NOMO-1 (cell line): ENCODE measurements around the gene BACE2.

ENCODE experiments used
- DNase-seq, 2 experiments: peaks; one replicate each; lab custom pipeline; 2025; ENCODE audit not compliant: unreplicated experiment in 2 of 2; lab: John Stamatoyannopoulos, UW

BACE2 gene

DNA sequence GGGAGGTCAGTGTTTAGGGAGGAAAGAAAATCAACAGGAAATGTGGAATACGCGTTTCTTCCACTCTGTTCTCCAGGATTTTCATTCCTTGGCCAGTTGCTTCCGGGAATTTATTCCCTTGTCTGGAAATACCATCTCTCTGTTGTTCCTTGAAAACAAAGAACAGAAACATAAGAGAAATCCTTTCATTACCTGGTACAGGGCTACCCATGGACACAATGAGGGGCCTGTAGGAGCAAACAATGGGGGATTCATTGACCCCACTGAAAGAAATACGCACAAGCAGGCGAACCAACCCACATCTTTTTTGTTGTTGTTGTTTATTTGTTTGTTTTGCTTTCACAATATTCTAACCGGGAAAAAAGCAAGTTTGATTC is 20.0 kb upstream of the BACE2 start:
- no peak for DNase-seq

DNA sequence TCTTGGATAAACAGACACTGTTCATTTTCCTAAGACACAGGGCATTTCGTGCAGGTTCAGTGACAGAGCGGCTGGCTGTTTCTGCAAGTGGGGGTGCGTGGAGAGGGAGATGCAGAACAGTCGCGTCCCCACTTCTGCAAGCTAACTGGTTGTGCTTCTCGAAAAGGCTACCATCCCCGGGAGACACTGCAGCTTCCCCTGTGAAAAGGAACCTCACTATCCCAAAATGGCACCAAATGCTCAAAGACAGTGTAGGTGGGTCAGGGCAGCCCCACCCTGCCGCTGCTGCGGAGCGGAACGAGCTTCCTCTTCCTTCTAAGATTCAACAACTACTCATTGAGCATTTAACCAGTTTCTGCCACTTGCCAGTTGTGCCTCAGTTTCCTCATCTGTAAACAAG is 19.2 kb upstream of the BACE2 start:
- DNase-seq, result no peak

DNA sequence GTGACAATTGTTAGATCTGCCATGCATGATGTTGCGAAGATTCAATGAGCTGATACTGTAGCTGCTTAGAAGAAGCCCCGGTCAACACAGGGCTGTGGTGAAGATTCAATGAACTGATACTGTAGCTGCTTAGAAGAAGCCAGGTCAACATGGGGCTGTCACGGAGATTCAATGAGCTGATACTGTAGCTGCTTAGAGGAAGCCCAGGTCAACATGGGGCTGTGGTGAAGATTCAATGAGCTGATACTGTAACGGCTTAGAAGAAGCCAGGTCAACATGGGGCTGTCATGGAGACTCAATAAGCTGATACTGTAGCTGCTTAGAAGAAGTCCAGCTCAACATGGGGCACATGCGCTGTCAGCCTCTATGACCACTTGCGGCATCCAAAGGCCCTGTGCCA is 18.8 kb upstream of the BACE2 start:
- no peak for DNase-seq

DNA sequence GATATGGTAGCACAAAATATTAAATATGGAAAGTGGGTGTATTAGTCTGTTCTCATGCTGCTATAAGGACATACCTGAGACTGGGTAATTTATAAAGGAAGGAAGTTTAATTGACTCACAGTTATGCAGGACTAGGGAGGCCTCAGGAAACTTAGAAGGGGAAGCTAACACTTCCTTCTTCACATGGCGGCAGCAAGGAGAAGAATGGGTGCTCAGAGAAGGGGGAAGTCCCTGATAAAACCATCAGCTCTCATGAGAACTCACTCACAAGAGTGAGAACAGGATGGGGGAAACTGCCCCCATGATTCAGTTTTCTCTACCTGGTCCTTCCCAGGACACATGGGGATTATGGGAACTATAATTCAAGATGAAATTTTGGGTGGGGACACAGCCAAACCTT is 15.8 kb upstream of the BACE2 start:
- no peak for DNase-seq

DNA sequence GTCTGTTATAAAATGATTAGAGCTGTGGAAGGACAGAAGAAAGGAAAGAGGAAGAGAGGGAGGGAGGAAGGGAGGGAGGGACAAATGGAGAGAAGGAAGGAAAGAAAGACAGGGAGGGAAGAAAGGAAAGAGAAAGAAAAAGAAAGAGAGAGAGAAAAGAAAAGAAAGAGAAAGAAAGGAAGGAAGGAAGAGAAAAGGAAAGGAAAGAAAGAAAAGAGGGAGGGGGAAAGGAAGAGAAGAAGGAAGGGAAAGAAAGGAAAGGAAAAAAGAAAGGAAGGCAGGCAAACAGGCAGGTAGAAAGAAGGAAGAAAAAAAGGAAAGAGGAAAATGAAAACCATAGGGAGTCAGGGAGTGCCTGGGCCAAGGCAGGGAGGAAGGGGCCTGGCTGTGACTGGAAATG is 14.5 kb upstream of the BACE2 start:
- no peak for DNase-seq

DNA sequence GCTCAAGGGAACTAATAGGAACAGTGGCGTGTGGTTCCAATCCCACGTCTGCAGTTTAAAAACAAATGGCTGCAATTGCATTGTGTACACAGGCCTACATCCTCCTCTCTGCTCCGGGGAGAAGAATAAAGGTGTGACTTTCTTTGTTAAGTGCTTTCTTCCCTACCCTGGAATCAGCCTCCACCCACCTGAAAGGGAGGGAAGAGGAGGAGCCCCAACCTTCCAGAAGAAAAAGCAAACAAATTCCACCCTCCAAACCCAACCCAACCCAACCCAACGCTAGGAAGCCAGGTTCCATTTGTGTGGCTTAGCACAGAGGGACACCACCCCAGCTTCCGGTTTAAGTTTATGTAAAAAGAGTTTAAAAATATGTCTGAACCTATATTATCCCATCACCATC is 11.8 kb upstream of the BACE2 start:
- DNase-seq, result no peak

DNA sequence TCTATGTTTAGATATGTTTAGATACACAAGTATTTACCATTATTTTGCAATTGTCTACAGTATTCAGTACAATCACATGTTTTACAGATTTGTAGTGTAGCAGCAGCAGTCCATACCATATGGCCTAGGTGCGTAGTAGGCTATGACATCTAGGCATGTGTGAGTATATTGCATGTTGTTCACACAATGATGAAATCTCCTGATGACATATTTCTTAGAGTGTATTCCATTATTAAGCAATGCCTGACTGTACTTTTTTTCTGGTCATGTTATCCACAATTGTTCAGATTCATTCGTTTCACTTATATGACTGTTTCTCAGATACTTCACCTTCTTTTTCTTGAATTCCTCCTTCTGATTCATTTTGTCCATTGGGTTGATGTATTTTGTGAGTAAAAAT is 9.9 kb upstream of the BACE2 start:
- DNase-seq, result no peak

DNA sequence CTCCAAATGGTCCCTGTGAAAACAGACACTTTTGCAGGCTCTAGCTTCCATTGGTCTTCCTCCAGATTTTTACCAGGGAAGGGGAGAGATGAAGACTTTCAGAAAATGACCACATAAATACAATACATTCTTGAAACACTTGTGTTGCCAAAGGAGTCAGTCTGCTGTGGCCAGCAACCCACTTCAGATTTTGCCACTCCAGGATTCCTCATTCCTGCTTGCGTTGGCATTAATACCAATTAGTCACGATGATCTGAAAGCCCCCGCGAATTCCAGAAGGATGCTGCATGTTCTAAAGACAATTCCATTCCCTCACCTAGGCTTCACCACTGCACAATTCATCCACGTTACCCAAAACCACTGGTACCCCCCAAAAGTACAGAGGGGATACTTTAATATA is 7.9 kb upstream of the BACE2 start:
- DNase-seq, result no peak

DNA sequence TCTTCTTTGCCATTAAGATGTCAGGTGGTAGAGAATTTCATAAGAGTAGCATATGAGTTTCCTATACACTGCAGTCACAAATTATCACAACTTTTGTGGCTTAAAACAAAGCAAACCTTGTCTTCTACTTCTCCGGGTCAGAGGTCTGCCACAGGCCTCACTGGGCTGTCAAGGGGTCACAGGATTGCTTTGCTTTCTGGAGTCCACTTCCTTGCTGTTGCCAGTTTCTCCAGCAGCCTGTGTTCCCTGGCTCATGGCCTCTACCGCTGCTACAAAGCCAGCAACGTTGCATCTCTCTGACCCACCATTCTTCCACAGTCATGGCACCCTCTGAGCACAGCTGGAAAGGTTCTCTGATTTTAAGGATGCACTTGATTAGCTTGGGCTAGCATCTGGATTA is 6.5 kb upstream of the BACE2 start:
- no peak for DNase-seq

DNA sequence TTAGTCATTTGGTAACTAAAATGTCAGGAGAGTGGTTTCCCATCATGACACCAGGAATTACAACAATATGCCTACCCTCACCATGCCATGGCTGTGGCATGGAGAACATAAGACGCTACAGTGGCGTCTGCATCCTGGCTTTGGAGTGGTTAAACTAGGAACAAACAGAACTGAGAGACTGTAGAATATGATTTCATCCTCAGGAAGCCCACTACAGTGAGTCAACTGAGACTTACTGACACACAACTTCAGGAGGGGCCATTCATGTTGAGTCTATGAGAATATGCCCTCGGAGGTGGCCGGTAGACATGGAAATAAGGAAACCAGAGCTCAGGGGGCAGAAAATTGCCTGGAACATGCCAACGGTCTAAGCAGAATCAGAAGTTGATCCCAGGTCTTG is 5.9 kb upstream of the BACE2 start:
- DNase-seq, result no peak

DNA sequence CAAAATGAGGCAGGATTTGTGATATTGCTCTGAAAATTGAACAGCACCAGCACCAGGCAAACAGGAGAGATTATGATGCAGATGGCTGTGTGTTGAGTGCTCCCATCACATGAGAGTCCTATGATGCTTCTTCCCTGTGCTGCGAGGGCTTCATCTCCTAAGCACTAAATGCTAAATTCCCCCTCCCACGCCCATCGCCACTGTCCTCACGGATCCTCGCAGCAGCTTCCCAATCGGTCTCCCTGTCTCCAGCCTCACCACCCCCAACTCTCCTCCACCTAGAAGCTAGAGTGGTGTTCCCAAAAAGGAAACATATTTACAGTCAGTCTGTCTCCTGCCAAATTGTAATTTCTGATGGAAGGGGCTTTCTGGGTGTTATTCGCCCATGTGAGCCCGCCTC is 4.9 kb upstream of the BACE2 start:
- DNase-seq, result no peak

DNA sequence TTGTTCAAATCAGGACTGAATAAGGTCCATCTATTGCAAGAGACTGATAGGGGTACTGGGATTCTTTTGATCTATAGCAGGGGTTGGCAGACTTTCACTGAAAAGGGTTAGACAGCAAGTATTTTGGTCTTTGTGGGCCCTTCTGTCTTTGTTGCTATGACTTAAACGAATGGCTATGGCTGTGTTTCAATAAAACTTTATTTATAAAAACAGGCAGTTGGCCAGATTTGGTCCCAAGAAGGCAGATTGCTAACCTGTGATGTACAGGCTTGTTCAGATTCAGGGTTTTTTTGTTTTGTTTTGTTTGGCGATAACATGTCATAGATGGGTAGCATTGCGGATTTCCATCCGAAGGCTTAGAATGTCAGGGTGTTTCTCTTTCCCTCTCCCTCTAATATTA is 3.9 kb upstream of the BACE2 start:
- DNase-seq, result no peak

DNA sequence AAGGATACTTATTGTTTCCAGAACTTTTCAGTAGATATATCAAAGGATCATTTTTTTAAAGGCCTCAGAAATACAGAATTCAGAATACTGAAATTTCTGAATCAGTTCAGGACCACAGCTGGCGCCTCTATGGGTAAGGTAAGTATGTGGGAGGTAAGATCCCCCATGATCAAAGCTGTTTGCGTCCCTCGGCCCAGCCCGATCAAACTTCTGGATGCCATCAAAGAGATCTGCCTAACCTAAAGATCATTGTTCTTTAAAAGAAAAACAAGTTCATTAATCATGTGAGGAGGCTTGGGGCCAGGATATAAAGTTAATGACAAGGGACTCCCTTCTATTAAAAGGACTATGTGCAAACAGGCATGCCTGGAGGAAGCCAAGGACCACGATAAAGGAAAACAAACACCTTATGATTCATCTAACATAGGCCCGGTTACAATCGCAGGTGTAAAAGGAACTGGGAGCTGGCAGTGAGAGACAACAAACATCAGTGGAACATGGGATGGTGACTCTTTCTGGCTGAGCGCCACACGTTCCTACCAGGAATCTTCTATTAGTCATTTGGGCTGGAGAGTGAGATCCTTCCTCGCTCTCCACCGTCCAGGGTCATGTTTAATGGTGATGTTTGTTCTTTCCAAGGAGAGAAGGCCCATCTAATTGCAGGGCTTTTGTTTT is 2.8 kb upstream of the BACE2 start:
- no peak for DNase-seq

DNA sequence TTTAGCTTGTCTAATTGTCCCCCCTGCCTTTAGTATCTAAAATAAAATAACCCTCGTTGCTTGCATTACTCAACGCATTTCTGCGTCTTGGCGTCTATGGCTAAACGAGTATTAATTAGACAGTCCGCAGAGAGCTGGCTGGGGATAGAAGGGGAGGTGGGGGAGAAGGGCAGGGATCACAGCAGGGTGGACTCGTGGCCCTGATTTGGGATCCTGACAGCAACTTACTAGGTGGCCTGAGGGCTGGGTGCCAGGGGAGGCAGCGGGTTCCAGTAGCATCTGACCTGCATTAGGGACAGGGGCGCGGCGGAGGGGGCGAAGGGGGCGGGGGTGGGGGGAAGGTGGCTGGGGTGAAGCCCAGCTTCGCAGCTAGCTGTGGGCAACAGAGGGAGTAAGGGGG is 1.1 kb upstream of the BACE2 start:
- no peak for DNase-seq

DNA sequence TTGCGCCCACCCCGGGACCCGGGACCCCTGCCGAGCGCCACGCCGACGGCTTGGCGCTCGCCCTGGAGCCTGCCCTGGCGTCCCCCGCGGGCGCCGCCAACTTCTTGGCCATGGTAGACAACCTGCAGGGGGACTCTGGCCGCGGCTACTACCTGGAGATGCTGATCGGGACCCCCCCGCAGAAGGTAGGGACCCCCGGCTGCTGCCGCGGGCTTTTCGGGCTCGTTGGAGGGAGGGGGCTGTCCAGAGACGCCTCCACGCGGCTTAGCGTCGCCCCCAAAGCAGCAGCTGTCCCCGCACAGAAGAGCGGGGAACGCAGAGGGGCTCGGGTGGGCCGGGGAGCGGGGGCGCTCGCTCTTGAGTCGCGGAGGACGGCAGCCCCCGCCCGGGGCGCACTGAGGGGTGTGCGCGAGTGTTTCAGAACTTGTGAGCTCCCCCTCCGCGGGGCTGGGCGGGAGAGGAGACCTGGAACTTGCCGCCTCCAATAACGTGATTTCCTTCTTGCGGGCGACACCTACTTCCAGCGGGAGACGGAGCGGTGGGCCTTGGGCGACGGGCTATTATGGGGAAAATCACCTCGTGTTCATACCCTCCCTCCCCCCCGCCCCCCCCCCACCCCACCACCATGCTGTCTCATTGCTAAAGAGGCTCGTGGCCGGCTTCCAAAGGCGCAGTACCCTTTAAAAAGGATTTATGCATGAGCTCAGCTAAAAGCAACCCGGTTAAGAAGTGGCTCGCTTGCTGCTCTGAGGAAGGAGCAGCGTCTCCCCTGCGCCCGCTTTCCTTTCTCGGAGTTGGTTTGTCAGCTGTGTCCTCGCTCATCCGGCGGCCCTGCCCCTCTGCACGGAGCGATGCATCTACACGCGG is 664 bp downstream of the BACE2 start:
- DNase-seq, result peak; percentile 6 to 17

DNA sequence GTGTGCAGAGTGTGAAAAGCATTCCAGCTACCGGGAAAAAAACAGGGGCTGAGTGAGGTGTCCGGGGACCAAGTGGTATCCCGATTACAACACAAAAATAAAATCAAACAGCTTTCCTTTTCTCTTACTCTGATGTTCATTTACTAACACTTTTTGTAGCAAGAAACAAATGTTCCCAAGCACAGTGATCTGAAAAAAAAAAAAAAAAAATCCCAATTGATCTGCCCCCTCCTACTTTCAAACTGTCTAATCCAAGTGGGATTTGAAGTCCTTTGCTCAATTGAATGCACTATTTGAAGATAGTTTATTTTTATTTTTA is 1.3 kb downstream of the BACE2 start:
- DNase-seq, result no peak

DNA sequence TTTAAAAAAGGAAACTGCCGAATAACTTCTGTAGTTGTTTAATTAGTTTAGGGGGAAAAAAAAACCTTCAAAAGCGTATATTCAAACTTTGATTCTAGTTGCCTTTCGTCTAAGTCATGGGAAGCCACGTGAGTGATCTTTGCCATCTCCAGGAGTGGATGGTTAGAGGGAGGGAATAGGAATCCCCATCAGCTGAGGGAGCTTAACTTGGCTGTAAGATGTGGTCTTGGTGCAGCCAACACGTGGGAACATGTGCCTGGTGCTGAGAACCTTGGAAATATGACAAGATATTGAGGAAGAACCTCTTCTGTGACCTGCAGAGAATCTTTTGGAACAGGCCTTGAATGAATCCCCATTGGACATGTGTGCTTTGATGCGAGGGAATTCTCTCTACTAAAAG is 1.7 kb downstream of the BACE2 start:
- DNase-seq, result no peak

DNA sequence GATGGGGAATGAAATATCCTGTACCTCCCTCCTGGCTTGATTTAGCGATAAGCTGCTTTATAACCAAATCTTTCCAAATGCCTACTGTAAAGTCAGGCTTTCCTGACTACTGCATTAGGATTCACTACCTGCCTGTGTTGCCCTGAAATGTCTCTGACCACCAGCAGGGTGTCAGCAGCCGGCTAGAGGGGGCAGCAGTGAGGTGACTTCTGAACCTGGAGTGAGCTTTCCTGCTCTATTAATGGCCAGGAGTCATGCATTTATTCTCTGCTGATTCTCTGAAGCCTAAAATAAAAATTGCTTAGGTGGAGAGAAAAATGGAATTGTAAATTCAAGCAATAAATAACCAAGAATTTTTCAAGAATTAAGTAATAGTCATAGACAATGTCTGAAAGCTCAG is 2.5 kb downstream of the BACE2 start:
- peak; percentile 7 to 14 for DNase-seq

DNA sequence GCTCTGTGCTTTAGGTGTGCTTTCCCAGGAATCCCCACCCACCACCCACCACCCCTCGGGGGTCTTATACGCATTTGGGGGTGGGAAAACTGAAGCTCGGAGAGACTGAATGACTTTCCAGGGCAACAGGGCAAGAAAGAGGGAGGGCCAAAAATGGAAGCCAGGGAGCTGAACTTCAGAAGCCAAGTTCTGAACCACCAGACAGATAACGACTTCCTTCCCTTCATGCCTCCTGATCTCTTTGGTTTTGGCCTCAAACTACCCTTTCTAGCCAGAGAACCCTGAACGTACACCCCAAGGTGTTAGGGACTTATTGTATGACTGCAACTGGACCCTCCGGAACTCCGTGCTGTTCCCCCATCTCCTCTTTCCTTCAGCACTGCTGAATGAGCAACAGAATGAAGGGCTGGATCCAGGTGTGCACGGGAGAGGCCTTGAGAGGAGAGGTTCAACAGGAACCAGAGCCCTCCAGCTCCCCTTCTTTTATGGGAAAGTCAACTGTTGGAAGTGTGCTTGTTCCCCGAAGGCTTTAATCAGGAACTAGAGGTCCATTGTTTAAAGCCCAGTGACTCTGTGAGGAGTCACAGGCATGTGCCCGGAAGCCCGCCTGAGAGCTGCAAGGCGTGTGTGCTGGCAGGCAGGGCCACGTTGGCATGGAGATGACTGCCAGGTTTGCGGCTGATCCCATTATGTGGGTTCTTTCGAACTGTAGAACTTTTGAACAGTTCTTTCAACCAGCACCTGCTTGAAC is 3.1 kb downstream of the BACE2 start:
- DNase-seq, result no peak

DNA sequence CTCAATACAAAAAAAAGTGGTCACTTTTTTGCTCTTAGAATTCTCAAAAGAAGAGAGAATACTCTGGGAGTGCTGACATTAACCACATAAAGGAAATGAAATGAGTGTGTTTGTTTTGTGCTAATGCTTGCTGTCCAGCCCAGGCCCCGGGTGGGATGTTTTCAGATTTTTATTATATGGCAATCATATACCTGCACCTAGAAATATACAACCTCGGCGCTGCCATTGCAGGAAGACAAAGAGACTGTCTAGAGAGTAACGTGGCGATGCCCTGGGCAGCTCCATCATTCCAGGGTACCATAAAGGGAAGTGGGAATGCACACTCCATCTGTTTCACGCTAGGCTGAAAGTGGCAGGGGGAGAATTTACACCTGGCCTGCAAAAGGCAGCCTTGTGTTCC is 7.1 kb downstream of the BACE2 start:
- DNase-seq, result no peak

DNA sequence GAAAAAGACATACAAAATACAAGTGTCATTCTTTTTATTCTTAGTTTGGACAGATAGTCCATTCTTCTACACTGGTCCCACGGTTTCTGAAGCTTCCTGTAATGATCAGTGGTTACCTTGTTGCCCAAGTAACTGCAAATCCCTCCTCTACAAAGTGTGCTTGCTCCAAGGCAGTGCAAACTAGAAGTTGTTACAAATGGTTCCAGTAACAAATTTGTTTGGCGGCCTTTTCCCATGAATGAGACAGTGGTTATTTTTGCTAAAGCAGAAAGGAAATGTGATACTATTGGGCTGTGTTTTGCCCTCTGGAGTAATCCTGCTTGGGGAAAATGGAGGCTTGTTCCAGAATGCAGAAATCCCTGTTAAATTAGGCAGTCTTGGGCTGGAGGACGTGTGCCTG is 8.9 kb downstream of the BACE2 start:
- DNase-seq, result no peak

DNA sequence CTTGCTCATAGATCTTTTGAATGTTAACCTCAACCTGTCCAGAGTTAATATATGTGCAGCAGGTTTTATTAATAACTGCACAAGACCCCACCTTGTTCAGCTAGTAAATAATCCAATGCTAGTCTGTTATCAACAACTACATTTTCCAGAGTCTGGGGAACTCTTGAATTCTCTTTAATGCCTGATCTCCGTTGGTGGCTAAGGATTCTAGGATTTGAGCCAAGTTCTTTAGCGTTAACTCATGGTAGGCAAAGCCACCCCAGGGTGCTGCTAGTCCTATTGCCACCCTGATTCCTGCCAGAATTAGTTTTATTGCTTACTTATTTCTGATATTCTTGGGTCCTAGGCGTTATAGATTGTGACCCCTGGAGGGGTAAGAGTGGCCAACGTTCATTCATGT is 12.8 kb downstream of the BACE2 start:
- DNase-seq, result no peak
